GM23338 (cell line): Measurements from ENCODE around the gene NF1. TPM values are rescaled to one million over a fixed set of nuclear protein-coding genes. Genes with fewer than 3 reads are reported as not detected.

Experiments
- EZH2 ChIP-seq: fragments of 200-600 bp; sonication (generic); IDR thresholded peaks from one replicate; pipeline ENCODE4 v1.8.0; 2017; ENCODE audit warnings: antibody characterized with exemption, mild to moderate bottlenecking, low read depth; ENCODE audit not compliant: unreplicated experiment
- JUNB ChIP-seq: IDR thresholded peaks from one replicate; pipeline ENCODE4 v1.6.1; 2016; ENCODE audit warnings: antibody characterized with exemption; ENCODE audit not compliant: unreplicated experiment
- NANOG ChIP-seq: IDR thresholded peaks from 2 replicates; pipeline ENCODE4 v1.6.1; 2016; ENCODE audit warnings: antibody characterized with exemption, borderline replicate concordance
- POLR2AphosphoS5 ChIP-seq: IDR thresholded peaks from 2 replicates; pipeline ENCODE4 v1.6.1; 2016; ENCODE audit warnings: antibody characterized with exemption, low read depth
- STAT1 ChIP-seq: IDR thresholded peaks from one replicate; pipeline ENCODE4 v1.6.1; 2016; ENCODE audit warnings: antibody characterized with exemption; ENCODE audit not compliant: unreplicated experiment
- ZNF114 ChIP-seq: fragments of 250-450 bp; sonication (Bioruptor Pico); IDR thresholded peaks from 2 replicates; pipeline ENCODE4 v1.5.0; 2020; ENCODE audit warnings: mild to moderate bottlenecking, moderate library complexity
- ZNF331 ChIP-seq: fragments of 250-450 bp; sonication (Bioruptor Pico); IDR thresholded peaks from 2 replicates; pipeline ENCODE4 v1.5.0; 2020; ENCODE audit warnings: low read depth, mild to moderate bottlenecking, moderate library complexity
- polyA plus RNA-seq: library from polyadenylated mRNA; unstranded; fragments of >200 nt; fragmentation: Nextera tagmentation; extraction: Ambion mirVana; gene quantifications from 2 replicates; pipeline ENCODE4 v1.2.1, GENCODE V29; 2016
- total RNA-seq: library from RNA; depleted of rRNA; stranded (reverse); fragments of >200 nt; shearing (Covaris generic); gene quantifications from 2 replicates; pipeline ENCODE4 v1.2.3, GENCODE V29; 2014
- TF ChIP-seq, protein P1 (sequence below): fragments of 250-450 bp; sonication (Bioruptor Pico); IDR thresholded peaks from 2 replicates; pipeline ENCODE4 v1.5.0; 2020; ENCODE audit warnings: mild to moderate bottlenecking, moderate library complexity
- TF ChIP-seq, protein P2 (sequence below): IDR thresholded peaks from one replicate; pipeline ENCODE4 v1.6.1; 2018; ENCODE audit warnings: antibody characterized with exemption; ENCODE audit not compliant: unreplicated experiment

Gene NF1
- total and polyA plus RNA-seq, 2 experiments from 2014 or later, result 16.3 to 49.7 TPM

DNA sequence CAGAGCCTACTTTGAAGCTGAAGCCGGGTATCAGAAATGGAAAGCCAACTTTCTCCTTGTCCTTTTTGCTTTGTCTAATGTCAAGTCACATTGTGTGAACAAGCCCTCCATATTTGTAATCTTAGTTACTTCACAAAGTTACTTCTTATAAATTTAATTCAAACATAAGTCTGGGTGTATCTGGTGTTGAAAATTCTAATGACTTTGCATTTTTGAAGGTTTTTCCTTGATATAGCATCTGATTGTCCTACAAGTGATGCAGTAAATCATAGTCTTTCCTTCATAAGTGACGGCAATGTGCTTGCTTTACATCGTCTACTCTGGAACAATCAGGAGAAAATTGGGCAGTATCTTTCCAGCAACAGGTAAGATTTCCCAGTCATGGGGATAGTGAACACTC lies 165.4 kb downstream of the NF1 start (continued):
- TF ChIP-seq, protein P1, sequence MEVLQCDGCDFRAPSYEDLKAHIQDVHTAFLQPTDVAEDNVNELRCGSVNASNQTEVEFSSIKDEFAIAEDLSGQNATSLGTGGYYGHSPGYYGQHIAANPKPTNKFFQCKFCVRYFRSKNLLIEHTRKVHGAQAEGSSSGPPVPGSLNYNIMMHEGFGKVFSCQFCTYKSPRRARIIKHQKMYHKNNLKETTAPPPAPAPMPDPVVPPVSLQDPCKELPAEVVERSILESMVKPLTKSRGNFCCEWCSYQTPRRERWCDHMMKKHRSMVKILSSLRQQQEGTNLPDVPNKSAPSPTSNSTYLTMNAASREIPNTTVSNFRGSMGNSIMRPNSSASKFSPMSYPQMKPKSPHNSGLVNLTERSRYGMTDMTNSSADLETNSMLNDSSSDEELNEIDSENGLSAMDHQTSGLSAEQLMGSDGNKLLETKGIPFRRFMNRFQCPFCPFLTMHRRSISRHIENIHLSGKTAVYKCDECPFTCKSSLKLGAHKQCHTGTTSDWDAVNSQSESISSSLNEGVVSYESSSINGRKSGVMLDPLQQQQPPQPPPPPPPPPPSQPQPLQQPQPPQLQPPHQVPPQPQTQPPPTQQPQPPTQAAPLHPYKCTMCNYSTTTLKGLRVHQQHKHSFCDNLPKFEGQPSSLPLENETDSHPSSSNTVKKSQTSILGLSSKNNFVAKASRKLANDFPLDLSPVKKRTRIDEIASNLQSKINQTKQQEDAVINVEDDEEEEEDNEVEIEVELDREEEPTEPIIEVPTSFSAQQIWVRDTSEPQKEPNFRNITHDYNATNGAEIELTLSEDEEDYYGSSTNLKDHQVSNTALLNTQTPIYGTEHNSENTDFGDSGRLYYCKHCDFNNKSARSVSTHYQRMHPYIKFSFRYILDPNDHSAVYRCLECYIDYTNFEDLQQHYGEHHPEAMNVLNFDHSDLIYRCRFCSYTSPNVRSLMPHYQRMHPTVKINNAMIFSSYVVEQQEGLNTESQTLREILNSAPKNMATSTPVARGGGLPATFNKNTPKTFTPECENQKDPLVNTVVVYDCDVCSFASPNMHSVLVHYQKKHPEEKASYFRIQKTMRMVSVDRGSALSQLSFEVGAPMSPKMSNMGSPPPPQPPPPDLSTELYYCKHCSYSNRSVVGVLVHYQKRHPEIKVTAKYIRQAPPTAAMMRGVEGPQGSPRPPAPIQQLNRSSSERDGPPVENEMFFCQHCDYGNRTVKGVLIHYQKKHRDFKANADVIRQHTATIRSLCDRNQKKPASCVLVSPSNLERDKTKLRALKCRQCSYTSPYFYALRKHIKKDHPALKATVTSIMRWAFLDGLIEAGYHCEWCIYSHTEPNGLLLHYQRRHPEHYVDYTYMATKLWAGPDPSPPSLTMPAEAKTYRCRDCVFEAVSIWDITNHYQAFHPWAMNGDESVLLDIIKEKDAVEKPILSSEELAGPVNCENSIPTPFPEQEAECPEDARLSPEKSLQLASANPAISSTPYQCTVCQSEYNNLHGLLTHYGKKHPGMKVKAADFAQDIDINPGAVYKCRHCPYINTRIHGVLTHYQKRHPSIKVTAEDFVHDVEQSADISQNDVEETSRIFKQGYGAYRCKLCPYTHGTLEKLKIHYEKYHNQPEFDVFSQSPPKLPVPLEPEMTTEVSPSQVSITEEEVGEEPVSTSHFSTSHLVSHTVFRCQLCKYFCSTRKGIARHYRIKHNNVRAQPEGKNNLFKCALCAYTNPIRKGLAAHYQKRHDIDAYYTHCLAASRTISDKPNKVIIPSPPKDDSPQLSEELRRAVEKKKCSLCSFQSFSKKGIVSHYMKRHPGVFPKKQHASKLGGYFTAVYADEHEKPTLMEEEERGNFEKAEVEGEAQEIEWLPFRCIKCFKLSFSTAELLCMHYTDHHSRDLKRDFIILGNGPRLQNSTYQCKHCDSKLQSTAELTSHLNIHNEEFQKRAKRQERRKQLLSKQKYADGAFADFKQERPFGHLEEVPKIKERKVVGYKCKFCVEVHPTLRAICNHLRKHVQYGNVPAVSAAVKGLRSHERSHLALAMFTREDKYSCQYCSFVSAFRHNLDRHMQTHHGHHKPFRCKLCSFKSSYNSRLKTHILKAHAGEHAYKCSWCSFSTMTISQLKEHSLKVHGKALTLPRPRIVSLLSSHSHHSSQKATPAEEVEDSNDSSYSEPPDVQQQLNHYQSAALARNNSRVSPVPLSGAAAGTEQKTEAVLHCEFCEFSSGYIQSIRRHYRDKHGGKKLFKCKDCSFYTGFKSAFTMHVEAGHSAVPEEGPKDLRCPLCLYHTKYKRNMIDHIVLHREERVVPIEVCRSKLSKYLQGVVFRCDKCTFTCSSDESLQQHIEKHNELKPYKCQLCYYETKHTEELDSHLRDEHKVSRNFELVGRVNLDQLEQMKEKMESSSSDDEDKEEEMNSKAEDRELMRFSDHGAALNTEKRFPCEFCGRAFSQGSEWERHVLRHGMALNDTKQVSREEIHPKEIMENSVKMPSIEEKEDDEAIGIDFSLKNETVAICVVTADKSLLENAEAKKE (CRISPR knock-in tag), result no peak
- no peak for TF ChIP-seq NANOG
- no peak for TF ChIP-seq STAT1
- TF ChIP-seq POLR2AphosphoS5, result no peak
- TF ChIP-seq, protein P2, sequence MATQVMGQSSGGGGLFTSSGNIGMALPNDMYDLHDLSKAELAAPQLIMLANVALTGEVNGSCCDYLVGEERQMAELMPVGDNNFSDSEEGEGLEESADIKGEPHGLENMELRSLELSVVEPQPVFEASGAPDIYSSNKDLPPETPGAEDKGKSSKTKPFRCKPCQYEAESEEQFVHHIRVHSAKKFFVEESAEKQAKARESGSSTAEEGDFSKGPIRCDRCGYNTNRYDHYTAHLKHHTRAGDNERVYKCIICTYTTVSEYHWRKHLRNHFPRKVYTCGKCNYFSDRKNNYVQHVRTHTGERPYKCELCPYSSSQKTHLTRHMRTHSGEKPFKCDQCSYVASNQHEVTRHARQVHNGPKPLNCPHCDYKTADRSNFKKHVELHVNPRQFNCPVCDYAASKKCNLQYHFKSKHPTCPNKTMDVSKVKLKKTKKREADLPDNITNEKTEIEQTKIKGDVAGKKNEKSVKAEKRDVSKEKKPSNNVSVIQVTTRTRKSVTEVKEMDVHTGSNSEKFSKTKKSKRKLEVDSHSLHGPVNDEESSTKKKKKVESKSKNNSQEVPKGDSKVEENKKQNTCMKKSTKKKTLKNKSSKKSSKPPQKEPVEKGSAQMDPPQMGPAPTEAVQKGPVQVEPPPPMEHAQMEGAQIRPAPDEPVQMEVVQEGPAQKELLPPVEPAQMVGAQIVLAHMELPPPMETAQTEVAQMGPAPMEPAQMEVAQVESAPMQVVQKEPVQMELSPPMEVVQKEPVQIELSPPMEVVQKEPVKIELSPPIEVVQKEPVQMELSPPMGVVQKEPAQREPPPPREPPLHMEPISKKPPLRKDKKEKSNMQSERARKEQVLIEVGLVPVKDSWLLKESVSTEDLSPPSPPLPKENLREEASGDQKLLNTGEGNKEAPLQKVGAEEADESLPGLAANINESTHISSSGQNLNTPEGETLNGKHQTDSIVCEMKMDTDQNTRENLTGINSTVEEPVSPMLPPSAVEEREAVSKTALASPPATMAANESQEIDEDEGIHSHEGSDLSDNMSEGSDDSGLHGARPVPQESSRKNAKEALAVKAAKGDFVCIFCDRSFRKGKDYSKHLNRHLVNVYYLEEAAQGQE, result no peak
- no peak for TF ChIP-seq JUNB
- no peak for TF ChIP-seq EZH2
- no peak for TF ChIP-seq ZNF114 (CRISPR knock-in tag)
- no peak for TF ChIP-seq ZNF331 (CRISPR knock-in tag)
